Activated T-cell treated with anti-CD3 and anti-CD28 coated beads, Interleukin-2, amount 50 U/mL, for 72 hours (primary cell): ENCODE data around the gene FAM151A. TPM values are rescaled to one million over a fixed set of nuclear protein-coding genes. Genes with fewer than 3 reads are reported as not detected.

Source experiments
- total RNA-seq, 2 donors: library from RNA; stranded (reverse); gene quantifications; one replicate each; pipeline ENCODE4 v1.2.3, GENCODE V29; 2022

FAM151A gene
- total RNA-seq, 2 donors from 2014 or later: not detected

Other genes with a start within 250 kb of the FAM151A start
- 10 to 100 TPM; 70.1 to 84.9 TPM for gene SSBP3, start 217.1 kb downstream of the FAM151A start, total RNA-seq
- gene ACOT11, start 75.3 kb downstream of the FAM151A start, total RNA-seq: 1 to 10 TPM; 1.4 to 1.5 TPM
- under 1 TPM; 0.39 to 0.86 TPM for gene MROH7, start 18.3 kb upstream of the FAM151A start, total RNA-seq
- 10 to 100 TPM; 32.7 to 38.7 TPM for gene TTC4, start 92.3 kb upstream of the FAM151A start, total RNA-seq
- gene PARS2, start 141.0 kb upstream of the FAM151A start, total RNA-seq: 1 to 10 TPM; 5.5 to 7.3 TPM
- gene TTC22, start 177.8 kb upstream of the FAM151A start, total RNA-seq: 10 to 100 TPM; 13.3 to 15.3 TPM